HG02610 (cell line): ENCODE data around the gene ACAD9.

Experiments used
- ATAC-seq: cut with Tn5 transposase; IDR thresholded peaks from one replicate; pipeline ENCODE4 v1.9.1; 2021; ENCODE audit warnings: mild to moderate bottlenecking, moderate library complexity; ENCODE audit not compliant: unreplicated experiment

ACAD9 gene

GRCh38 chr3:128933213-128933921 lies 53.9 kb downstream of the ACAD9 start:
- no peak for ATAC-seq

DNA sequence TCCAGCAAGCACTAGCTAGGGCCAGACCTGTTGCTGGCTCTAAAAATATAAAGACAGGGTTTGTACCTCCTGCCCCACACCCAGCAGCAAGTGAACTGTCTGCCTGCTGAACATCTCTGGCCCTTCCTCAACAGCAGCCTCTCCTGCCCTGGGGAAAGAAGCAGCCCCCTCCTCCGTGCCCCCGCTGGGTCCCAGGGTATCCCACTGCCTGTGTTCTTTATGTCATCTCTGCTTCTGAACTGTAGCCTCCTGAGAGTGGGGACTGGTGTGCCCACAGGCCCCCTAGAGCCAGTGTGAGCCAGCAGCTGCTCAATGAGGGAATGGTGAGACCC lies 54.5 kb downstream of the ACAD9 start:
- no peak for ATAC-seq

DNA sequence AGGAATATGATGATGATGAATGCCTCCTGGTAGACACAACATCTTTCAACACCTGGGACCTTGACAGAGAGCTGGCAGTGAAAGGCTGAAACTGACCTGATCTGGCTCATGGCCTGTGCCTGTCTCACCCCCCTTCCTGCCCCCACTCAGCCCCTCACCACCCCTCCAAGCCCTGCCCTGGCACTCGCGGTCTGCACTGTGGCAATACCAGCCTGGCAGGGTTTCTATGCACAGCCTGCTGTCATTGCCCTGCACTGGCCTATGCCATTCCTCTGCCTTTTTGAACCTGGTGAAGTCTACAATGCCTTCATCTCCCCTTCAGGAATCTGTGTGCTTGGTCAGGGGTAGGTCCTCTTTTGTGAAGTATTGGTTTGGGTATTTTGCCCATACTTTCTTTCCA lies 56.5 kb downstream of the ACAD9 start:
- no peak for ATAC-seq

DNA sequence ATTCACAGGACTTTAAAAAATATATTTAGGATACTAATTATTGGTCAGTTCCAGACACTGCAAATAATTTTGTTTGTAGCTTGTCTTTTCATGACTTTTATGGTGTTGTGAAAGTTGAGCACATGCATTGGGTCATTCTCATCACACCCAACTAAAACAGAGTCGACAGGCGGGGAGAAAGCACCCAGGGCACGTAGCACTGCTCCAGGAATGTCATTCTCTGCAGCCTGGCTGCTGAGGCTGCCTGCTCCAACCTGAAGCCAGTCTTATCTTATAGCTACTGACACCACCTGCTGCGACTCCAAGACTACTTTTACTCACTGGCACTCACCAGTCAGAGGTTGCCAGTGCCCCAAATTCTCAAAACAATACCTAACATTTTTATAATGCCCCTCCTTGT lies 56.9 kb downstream of the ACAD9 start:
- no peak for ATAC-seq

DNA sequence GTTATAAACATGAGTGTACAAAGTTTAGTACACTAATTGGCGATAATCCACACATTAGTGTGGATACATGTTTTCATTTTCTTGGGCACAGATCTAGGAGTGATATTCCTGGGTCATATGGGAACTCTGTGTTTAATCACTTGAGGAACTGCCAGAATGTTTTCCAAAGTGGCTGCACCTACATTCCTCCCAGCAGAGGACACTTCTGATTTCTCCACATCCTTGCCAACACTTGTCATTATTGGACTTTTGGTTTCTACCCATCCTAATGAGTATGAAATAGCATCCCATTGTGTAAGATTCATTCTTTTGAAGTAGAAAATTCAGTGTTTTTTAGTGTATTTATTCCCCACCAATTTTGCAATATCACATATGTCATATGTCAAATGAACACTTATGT lies 60.8 kb downstream of the ACAD9 start:
- no peak for ATAC-seq

GRCh38 chr3:128942161-128942952 lies 62.9 kb downstream of the ACAD9 start:
- no peak for ATAC-seq

DNA sequence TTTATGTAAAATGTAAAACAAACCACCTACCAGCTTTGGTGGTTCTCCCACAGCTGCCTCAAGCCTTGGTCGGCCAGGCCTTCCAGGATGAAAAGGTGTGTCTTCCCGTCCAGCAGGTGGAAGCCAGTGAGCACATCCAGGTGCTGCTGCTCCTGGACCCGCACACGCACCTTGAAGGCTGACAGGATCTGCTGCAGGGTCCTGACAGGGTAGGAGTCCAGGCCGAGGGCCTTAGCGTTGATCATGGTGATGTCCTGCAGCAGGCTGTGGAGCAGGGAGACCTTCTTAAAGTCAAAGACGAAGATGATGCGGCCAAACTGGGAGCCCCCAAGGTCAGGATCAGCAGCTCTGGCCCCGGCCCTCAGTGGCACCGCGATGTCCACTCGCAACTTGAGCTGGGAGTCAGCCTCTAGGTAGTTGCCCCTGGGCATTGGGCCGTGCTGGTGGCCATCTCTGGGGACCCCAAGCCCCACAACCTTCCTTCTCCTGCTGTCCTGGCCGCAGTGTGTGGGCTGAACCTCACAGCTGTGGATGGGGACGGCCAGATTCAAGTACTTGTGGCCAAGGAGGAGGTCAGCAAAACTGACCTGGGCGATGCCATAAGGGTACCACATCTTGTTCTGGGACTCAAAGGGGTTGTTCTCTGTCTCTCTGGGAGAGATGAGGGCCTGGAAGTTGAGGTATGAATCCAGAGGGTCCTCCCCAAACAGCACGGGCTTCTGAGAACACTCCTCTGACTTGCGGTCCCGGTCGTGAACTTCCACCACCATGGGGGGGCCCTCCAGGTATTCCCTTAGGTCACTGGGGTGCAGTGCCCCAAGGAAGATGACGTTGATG lies 65.8 kb downstream of the ACAD9 start:
- ATAC-seq, result no peak

DNA sequence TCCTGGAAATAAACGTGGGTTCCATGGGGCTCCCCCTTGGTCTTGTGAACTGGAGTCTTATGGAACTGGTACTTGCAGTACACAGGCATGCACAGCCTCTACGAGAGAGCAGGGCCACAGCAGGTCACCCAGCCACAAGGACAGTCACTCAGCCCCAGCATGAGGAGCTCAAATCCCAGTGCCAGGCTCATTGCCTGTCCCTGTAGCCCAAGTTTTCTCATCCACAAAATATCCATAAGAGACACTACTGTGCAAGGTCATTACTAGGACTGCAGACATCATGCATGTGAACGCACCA lies 66.4 kb downstream of the ACAD9 start:
- no peak for ATAC-seq

GRCh38 chr3:128946411-128946810 lies 67.0 kb downstream of the ACAD9 start:
- no peak for ATAC-seq

- ATAC-seq, result no peak
Observed at GRCh38 chr3:128949158-128949557, 69.7 kb downstream of the ACAD9 start.

DNA sequence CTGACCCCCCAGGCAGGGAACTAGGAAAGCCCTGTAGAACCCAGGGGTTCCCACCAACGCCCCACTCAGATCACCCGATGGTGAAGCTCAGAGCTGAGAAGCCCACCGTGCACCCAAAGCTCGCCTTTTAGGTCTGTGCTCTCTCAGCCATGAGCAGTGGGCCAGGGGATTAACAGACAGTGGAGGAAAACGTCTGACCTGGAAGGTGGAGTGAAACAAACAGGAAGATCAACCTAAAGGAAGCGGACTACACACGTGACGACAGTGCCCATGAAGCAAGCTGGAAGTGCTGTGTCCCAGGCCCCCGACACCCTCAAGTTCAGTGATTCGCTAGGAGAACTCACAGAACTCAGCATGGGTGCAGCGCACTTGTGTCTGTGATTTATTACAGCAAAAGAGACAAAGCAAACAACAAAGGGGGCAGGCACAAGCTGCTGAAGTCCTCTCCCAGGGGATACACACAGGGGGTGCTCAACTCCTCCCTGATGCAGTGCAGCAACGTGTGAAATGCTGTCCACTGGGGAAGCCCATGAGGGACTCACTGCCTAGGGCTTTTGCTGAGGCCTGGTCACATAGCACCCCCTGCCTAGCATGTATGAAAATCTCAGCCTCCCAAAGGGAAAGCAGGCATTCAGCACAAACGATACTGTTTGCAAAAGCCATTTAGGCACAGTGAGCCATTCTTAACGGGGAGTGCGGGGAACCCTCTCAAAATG lies 71.0 kb downstream of the ACAD9 start:
- ATAC-seq, result no peak

GRCh38 chr3:128956440-128956839 lies 77.0 kb downstream of the ACAD9 start:
- ATAC-seq, result no peak
